ENCODE results near the gene DCTN1. TPM values are rescaled to one million over a fixed set of nuclear protein-coding genes. Genes with fewer than 3 reads are reported as not detected.

The DCTN1 gene
- polyA plus RNA-seq, 1 of the 3 experiments (the other 2 are of a cell fraction), result 91.1 TPM

GRCh38 chr2:74317701-74318100 is 62.4 kb downstream of the DCTN1 start (continued):
- TF ChIP-seq, protein P1, sequence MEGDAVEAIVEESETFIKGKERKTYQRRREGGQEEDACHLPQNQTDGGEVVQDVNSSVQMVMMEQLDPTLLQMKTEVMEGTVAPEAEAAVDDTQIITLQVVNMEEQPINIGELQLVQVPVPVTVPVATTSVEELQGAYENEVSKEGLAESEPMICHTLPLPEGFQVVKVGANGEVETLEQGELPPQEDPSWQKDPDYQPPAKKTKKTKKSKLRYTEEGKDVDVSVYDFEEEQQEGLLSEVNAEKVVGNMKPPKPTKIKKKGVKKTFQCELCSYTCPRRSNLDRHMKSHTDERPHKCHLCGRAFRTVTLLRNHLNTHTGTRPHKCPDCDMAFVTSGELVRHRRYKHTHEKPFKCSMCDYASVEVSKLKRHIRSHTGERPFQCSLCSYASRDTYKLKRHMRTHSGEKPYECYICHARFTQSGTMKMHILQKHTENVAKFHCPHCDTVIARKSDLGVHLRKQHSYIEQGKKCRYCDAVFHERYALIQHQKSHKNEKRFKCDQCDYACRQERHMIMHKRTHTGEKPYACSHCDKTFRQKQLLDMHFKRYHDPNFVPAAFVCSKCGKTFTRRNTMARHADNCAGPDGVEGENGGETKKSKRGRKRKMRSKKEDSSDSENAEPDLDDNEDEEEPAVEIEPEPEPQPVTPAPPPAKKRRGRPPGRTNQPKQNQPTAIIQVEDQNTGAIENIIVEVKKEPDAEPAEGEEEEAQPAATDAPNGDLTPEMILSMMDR (IDR thresholded peaks at IDR 0.05), result no peak
- no peak for TF ChIP-seq RAD21 (IDR thresholded peaks at IDR 0.05; ENCODE audit: low read length)
- no peak for TF ChIP-seq EZH2phosphoT487 (IDR thresholded peaks at IDR 0.05; ENCODE audit: borderline replicate concordance, low read depth)
- no peak for TF ChIP-seq TEAD4 (IDR thresholded peaks at IDR 0.05; ENCODE audit: borderline replicate concordance, insufficient read depth)

DNA sequence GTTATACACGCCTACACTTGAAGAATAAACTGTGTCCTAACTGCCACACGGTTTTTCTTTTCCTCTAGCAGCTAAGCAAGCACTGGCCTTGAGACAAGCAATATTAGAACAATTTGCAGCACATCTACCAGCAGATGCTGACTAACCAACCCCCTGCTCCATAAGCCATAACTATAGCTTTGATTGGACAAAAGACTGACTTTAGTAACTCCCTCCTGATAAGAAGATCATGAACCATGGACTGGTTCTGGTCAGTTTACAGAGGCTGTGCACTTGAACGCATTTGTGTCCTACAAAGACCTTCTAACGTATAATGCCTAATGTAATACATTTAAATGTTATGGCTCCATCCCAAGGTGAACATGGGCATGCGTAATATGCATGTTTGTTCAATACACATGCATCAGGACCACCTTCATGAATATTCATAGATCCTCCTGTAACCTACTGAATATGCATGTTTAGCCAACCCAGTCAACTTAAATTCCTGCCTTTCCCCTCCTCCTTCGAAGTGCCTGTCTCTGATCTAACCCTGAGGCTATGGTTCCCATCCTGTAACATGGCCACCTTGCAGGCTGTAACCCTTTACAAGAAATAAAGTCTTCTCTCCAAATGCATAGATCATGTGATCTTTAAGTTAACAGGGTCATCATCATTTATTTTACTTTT is 63.4 kb downstream of the DCTN1 start:
- H3K4me2 ChIP-seq, result no peak overlapping the region
- H3K9me2 ChIP-seq, result no peaks in the 10 kb centered on the region
- H3K4me1 ChIP-seq (ENCODE audit: control insufficient read depth in 1 of 2, insufficient read depth in 2 of 2, low read depth in 1 of 2, low read length in 1 of 2), result peaks cover 0 to 12% of the 10 kb centered on the region in 2 experiments; a peak in 2 of 4 replicates
- CTCF ChIA-PET, result interaction anchor here (0.7 to 9.6 kb wide), 3 partner anchors 18 to 75 kb away, joined by 4 to 63 read pairs (median 5); no protein-coding TSS in a partner anchor
- POLR2A ChIA-PET, result no interaction called here
- WGBS (ENCODE audit: low lambda C conversion rate), result 72% methylated on average over 6 of the region's 6 CpGs
- no peaks in the 10 kb centered on the region for H3K9me3 ChIP-seq
- no peaks in the 10 kb centered on the region for H4K20me1 ChIP-seq (ENCODE audit: insufficient read depth)
- no peak overlapping the region for H2AFZ ChIP-seq (ENCODE audit: low read depth)
- H3F3A ChIP-seq (replicated peaks; ENCODE audit: insufficient read depth), result no peaks in the 10 kb centered on the region
- no peak overlapping the region for H3K27ac ChIP-seq (ENCODE audit: low read depth in 2 of 2, low read length in 1 of 2)
- H3K27me3 ChIP-seq (ENCODE audit: insufficient read depth), result no peaks in the 10 kb centered on the region
- no peak overlapping the region for H3K9ac ChIP-seq
- H3K4me3 ChIP-seq (ENCODE audit: low read depth in 2 of 2, low read length in 1 of 2), result no peak overlapping the region
- H3K36me3 ChIP-seq (replicated peaks in 1 of 2; ENCODE audit: control insufficient read depth in 1 of 2, insufficient read depth in 2 of 2, low read length in 1 of 2), result no peaks in the 10 kb centered on the region
- no peak for TF ChIP-seq TAF1 (IDR thresholded peaks at IDR 0.05; ENCODE audit: borderline replicate concordance, low read depth, low read length)
- no peak for TF ChIP-seq YY1 (IDR thresholded peaks at IDR 0.05; ENCODE audit: low read depth)
- no peak for TF ChIP-seq MXI1 (IDR thresholded peaks at IDR 0.05; ENCODE audit: low read depth, low read length)
- no peak for TF ChIP-seq GABPA (IDR thresholded peaks at IDR 0.05; ENCODE audit: low read depth)
- TF ChIP-seq USF2 (IDR thresholded peaks at IDR 0.05; ENCODE audit: borderline replicate concordance, low read depth, low read length), result no peak
- no peaks in the 10 kb centered on the region for H3K79me2 ChIP-seq (ENCODE audit: insufficient read depth)
- no peak for DNase-seq

GRCh38 chr2:74314107-74314506 is 66.0 kb downstream of the DCTN1 start:
- TF ChIP-seq NRF1 (IDR thresholded peaks at IDR 0.05; ENCODE audit: low read depth, low read length), result no peak
- no peak for TF ChIP-seq TEAD4 (IDR thresholded peaks at IDR 0.05; ENCODE audit: borderline replicate concordance, insufficient read depth)
- TF ChIP-seq POLR2AphosphoS5 (IDR thresholded peaks at IDR 0.05; ENCODE audit: low read depth, low read length), result no peak
- TF ChIP-seq GATA2 (CRISPR knock-in tag; IDR thresholded peaks at IDR 0.05), result no peak
- TF ChIP-seq ZBTB33 (IDR thresholded peaks at IDR 0.05; ENCODE audit: borderline replicate concordance, low read depth), result no peak
- H3K4me3 ChIP-seq (ENCODE audit: low read depth in 2 of 2, low read length in 1 of 2), result no peak overlapping the region
- H3K27ac ChIP-seq (ENCODE audit: low read depth in 2 of 2, low read length in 1 of 2), result no peak overlapping the region
- no peak overlapping the region for H3K9ac ChIP-seq
- 87% methylated on average over 5 of the region's 5 CpGs for WGBS (ENCODE audit: low lambda C conversion rate)
- peaks cover 0 to 12% of the 10 kb centered on the region in 2 experiments; a peak in 2 of 4 replicates for H3K4me1 ChIP-seq (ENCODE audit: control insufficient read depth in 1 of 2, insufficient read depth in 2 of 2, low read depth in 1 of 2, low read length in 1 of 2)
- H3K79me2 ChIP-seq (ENCODE audit: insufficient read depth), result no peaks in the 10 kb centered on the region
- no peak overlapping the region for H3K4me2 ChIP-seq
- no peaks in the 10 kb centered on the region for H3F3A ChIP-seq (replicated peaks; ENCODE audit: insufficient read depth)
- H3K36me3 ChIP-seq (replicated peaks in 1 of 2; ENCODE audit: control insufficient read depth in 1 of 2, insufficient read depth in 2 of 2, low read length in 1 of 2), result peaks cover 0 to 8% of the 10 kb centered on the region in 2 experiments
- H3K27me3 ChIP-seq (ENCODE audit: insufficient read depth), result no peaks in the 10 kb centered on the region
- no peak for DNase-seq
- 0 out of 2 replicates have a peak, but pooled peaks cover 6% of the 10 kb centered on the region for H3K9me3 ChIP-seq
- ChIA-PET POLR2A (no interaction called here), CTCF (interaction anchor here (1.0 to 9.6 kb wide), 2 partner anchors 19 to 20 kb away, joined by 3 to 63 read pairs; no protein-coding TSS in a partner anchor)
- H2AFZ ChIP-seq (ENCODE audit: low read depth), result no peak overlapping the region
- H3K9me2 ChIP-seq, result no peaks in the 10 kb centered on the region
- H4K20me1 ChIP-seq (ENCODE audit: insufficient read depth), result no peaks in the 10 kb centered on the region
